ENCODE results near the gene RFXAP. TPM values are rescaled to one million over a fixed set of nuclear protein-coding genes. Genes with fewer than 3 reads are reported as not detected.

RFXAP gene
- 5.9 TPM for total RNA-seq

GRCh38 chr13:36818804-36819738 lies at the start of gene RFXAP:
RFXAP (plus strand) TSS chr13:36819222; CDS start chr13:36819358, 136 bp downstream.
- Histone ChIP-seq H3K27ac (peak within 1 kb of the TSS; percentile 63 to 73), H3K36me3 (no peaks in the 10 kb centered on the region), H3K9me3 (no peaks in the 10 kb centered on the region), H3K4me3 (peak within 1 kb of the TSS; percentile 74 to 87), H3K27me3 (no peaks in the 10 kb centered on the region), H3K4me1 (peaks cover 0 to 4% of the 10 kb centered on the region in 2 donors)
- TF ChIP-seq CTCF (IDR thresholded peaks at IDR 0.05), result peak in 2 of 3 experiments; percentile 17 to 22
- peak; percentile 45 to 92 for DNase-seq (ENCODE audit: low spot score in 2 of 2)
- intact Hi-C loops (cut with DNase I), result loop anchor here (2.0 kb wide), 2 partner anchors 102 to 472 kb away; partner anchors contain the start of genes SMAD9 and SPART

- Histone ChIP-seq H3K27me3 (no peaks in the 10 kb centered on the region), H3K9me3 (no peaks in the 10 kb centered on the region), H3K27ac (no peak overlapping the region), H3K4me3 (no peak overlapping the region), H3K36me3 (no peaks in the 10 kb centered on the region), H3K4me1 (no peaks in the 10 kb centered on the region)
- DNase-seq (ENCODE audit: low spot score in 2 of 2), result no peak
- intact Hi-C loops (cut with DNase I), result no loop called here
- no peak for TF ChIP-seq CTCF (IDR thresholded peaks at IDR 0.05)
Observed at GRCh38 chr13:36769545-36769944, 49.5 kb upstream of the RFXAP start.

GRCh38 chr13:36770741-36771140 lies 48.3 kb upstream of the RFXAP start:
- intact Hi-C loops (cut with DNase I), result no loop called here
- no peak for DNase-seq (ENCODE audit: low spot score in 2 of 2)
- H3K27ac ChIP-seq, result no peak overlapping the region
- H3K9me3 ChIP-seq, result no peaks in the 10 kb centered on the region
- no peaks in the 10 kb centered on the region for H3K27me3 ChIP-seq
- no peak for TF ChIP-seq CTCF (IDR thresholded peaks at IDR 0.05)
- no peak overlapping the region for H3K4me3 ChIP-seq
- no peaks in the 10 kb centered on the region for H3K4me1 ChIP-seq
- no peaks in the 10 kb centered on the region for H3K36me3 ChIP-seq

GRCh38 chr13:36772853-36773252 lies 46.2 kb upstream of the RFXAP start:
- no peak overlapping the region for H3K4me3 ChIP-seq
- TF ChIP-seq CTCF (IDR thresholded peaks at IDR 0.05), result no peak
- H3K27me3 ChIP-seq, result no peaks in the 10 kb centered on the region
- H3K36me3 ChIP-seq, result no peaks in the 10 kb centered on the region
- intact Hi-C loops (cut with DNase I), result no loop called here
- H3K27ac ChIP-seq, result no peak overlapping the region
- H3K4me1 ChIP-seq, result no peaks in the 10 kb centered on the region
- DNase-seq (ENCODE audit: low spot score in 2 of 2), result no peak
- H3K9me3 ChIP-seq, result no peaks in the 10 kb centered on the region

- Histone ChIP-seq H3K4me3 (no peak overlapping the region), H3K36me3 (no peaks in the 10 kb centered on the region), H3K4me1 (no peaks in the 10 kb centered on the region), H3K27ac (no peak overlapping the region), H3K27me3 (no peaks in the 10 kb centered on the region), H3K9me3 (no peaks in the 10 kb centered on the region)
- TF ChIP-seq CTCF (IDR thresholded peaks at IDR 0.05), result no peak
- intact Hi-C loops (cut with DNase I), result no loop called here
- no peak for DNase-seq (ENCODE audit: low spot score in 2 of 2)
Observed at GRCh38 chr13:36774931-36775330, 44.1 kb upstream of the RFXAP start.
